Measurements from ENCODE around the gene MAEA. TPM values are rescaled to one million over a fixed set of nuclear protein-coding genes. Genes with fewer than 3 reads are reported as not detected.
A peak's percentile ranks its signal among the peaks of the same experiment; 100 is the strongest.

Gene MAEA
- total RNA-seq, 1 donor from 2014 or later, result 68.2 TPM

GRCh38 chr4:1307951-1308735 lies 18.5 kb downstream of the MAEA start:
- H3K27ac Mint-ChIP-seq (ENCODE audit: unreplicated experiment), result no peak overlapping the region
- peaks cover 23% of the 10 kb centered on the region for H3K36me3 Mint-ChIP-seq (ENCODE audit: low read depth, unreplicated experiment)
- H3K27me3 Mint-ChIP-seq (ENCODE audit: unreplicated experiment), result peaks cover 5% of the 10 kb centered on the region
- TF ChIP-seq CTCF (IDR thresholded peaks at IDR 0.05; ENCODE audit: unreplicated experiment), result no peak
- H3K4me3 Mint-ChIP-seq (ENCODE audit: unreplicated experiment), result peak overlapping the region; percentile 81
- peaks cover 21% of the 10 kb centered on the region for H3K4me1 Mint-ChIP-seq (ENCODE audit: unreplicated experiment)
- no peaks in the 10 kb centered on the region for H3K9me3 Mint-ChIP-seq (ENCODE audit: unreplicated experiment)
- DNase-seq (ENCODE audit: low spot score), result no peak

GRCh38 chr4:1309261-1310010 lies 19.7 kb downstream of the MAEA start:
- Mint-ChIP-seq H3K36me3 (ENCODE audit: low read depth, unreplicated experiment) (peaks cover 31% of the 10 kb centered on the region), H3K27ac (ENCODE audit: unreplicated experiment) (peak overlapping the region; percentile 85), H3K4me3 (ENCODE audit: unreplicated experiment) (peak overlapping the region; percentile 81), H3K27me3 (ENCODE audit: unreplicated experiment) (peaks cover 5% of the 10 kb centered on the region), H3K4me1 (ENCODE audit: unreplicated experiment) (peaks cover 21% of the 10 kb centered on the region), H3K9me3 (ENCODE audit: unreplicated experiment) (no peaks in the 10 kb centered on the region)
- peak; percentile 77 for DNase-seq (ENCODE audit: low spot score)
- TF ChIP-seq CTCF (IDR thresholded peaks at IDR 0.05; ENCODE audit: unreplicated experiment), result no peak

GRCh38 chr4:1310031-1310795 lies 20.5 kb downstream of the MAEA start:
- H3K4me3 Mint-ChIP-seq (ENCODE audit: unreplicated experiment), result no peak overlapping the region
- peaks cover 38% of the 10 kb centered on the region for H3K36me3 Mint-ChIP-seq (ENCODE audit: low read depth, unreplicated experiment)
- H3K9me3 Mint-ChIP-seq (ENCODE audit: unreplicated experiment), result no peaks in the 10 kb centered on the region
- TF ChIP-seq CTCF (IDR thresholded peaks at IDR 0.05; ENCODE audit: unreplicated experiment), result no peak
- H3K4me1 Mint-ChIP-seq (ENCODE audit: unreplicated experiment), result peaks cover 21% of the 10 kb centered on the region
- no peak for DNase-seq (ENCODE audit: low spot score)
- no peak overlapping the region for H3K27ac Mint-ChIP-seq (ENCODE audit: unreplicated experiment)
- peaks cover 7% of the 10 kb centered on the region for H3K27me3 Mint-ChIP-seq (ENCODE audit: unreplicated experiment)

- no peaks in the 10 kb centered on the region for H3K9me3 Mint-ChIP-seq (ENCODE audit: unreplicated experiment)
- peak overlapping the region; percentile 56 for H3K4me3 Mint-ChIP-seq (ENCODE audit: unreplicated experiment)
- H3K27ac Mint-ChIP-seq (ENCODE audit: unreplicated experiment), result peak overlapping the region; percentile 9
- peaks cover 7% of the 10 kb centered on the region for H3K27me3 Mint-ChIP-seq (ENCODE audit: unreplicated experiment)
- TF ChIP-seq CTCF (IDR thresholded peaks at IDR 0.05; ENCODE audit: unreplicated experiment), result no peak
- peaks cover 21% of the 10 kb centered on the region for H3K4me1 Mint-ChIP-seq (ENCODE audit: unreplicated experiment)
- DNase-seq (ENCODE audit: low spot score), result no peak
- H3K36me3 Mint-ChIP-seq (ENCODE audit: low read depth, unreplicated experiment), result peaks cover 39% of the 10 kb centered on the region
Observed at GRCh38 chr4:1310796-1311631, 21.3 kb downstream of the MAEA start.
